ENCODE measurements around the gene CYP2C8.
"Not testable (repeated sequence)": the region's sequence is repeated elsewhere in the genome, so short reads cannot be mapped to it uniquely, and the experiment has no call there.

Gene CYP2C8

DNA sequence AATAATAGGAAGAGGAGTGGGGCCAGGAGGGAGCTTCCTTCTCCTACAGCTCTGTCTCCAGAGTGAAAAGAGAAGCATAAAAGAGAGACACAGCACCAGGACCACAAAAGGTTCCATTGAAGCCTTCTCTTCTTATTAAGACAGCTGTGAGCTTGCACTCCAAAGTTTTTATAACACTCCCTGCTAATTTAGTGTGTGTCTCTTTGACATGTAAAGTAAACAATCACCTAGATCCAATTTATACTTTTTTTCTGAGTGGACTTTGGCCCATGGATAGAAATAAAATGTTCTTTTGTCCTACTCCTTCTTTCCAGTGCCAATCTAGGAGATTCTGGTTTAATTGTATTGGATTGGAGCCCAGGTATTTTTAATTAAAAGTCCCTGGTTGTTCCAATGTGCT is at the start of gene CYP2C8:
TSS of gene CYP2C8 (minus strand) at position 212 of the 400 bp plus-strand sequence. CDS start at position 117, 95 bp downstream.
- no peak for DNase-seq

GRCh38 chr10:95116869-95117269 is 47.6 kb upstream of the CYP2C8 start:
- no peak for DNase-seq

DNA sequence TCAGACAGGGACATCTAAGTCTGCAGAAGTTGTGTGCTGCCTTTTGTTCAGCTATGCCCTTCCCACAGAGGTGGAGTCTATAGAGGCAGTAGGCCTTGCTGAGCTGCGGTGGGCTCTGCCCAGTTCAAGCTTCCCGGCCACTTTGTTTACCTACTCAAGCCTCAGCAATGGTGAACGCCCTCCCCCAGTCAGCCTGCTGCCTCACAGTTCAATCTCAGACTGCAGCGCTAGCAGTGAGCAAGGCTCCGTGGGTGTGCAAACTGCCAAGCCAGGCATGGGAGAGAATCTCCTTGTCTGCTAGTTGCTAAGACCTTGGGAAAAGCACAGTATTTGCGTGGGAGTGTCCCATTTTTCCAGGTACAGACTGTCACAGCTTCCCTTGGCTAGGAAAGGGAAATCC is 41.5 kb upstream of the CYP2C8 start:
- not testable (repeated sequence) for DNase-seq

GRCh38 chr10:95097805-95098204 is 28.5 kb upstream of the CYP2C8 start:
- DNase-seq: no peak

- DNase-seq: no peak
Observed at GRCh38 chr10:95096143-95096542, 26.8 kb upstream of the CYP2C8 start.

GRCh38 chr10:95079626-95080025 is 10.3 kb upstream of the CYP2C8 start:
- DNase-seq: not testable (repeated sequence)

- no peak for DNase-seq
Observed at GRCh38 chr10:95077556-95077955, 8.3 kb upstream of the CYP2C8 start.

- no peak for DNase-seq
Observed at GRCh38 chr10:95071107-95071660, 1.9 kb upstream of the CYP2C8 start.

DNA sequence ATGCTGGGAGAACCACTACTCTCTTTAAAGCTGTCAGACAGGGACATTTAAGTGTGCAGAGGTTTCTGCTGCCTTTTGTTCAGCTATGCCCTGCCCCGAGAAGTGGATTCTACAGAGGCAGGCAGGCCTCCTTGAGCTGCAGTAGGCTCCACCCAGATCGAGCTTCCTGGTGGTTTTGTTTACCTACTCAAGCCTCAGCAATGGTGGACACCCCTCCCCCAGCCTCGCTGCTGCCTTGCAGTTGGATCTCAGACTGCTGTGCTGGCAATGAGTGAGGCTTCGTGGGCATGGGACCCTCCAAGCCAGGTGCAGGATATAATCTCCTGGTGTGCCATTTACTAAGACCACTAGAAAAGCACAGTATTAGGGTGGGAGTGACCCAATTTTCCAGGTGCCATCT is 5.2 kb downstream of the CYP2C8 start:
- DNase-seq: not testable (repeated sequence)

DNA sequence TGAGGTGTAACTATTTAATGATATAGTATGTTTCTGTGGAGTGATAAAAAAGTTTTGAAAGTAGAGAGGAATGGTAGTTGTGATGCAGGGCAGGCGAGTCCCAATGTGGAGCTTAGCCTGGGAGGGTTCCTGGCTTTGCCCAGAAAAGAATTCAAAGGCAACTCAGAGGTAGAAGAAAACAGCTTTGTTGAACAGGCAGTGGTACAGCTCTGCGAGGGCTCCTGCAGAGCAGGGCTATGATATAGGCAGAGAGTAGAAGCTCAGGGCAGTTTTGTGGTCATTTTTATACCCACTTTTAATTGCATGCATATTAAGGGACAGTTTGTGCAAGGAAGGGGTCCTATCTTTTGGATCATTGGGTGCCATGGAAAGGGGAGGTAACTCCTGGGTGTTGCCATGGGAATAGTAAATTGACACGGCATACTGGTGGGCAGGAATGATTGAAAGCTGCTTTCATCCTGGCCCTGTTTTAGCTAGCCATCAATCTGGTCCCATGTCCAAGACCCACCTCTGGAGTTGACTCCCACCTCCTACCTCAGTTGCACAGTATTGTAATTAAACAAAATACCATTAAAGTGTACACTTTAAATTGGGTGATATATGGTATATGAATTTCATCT is 12.4 kb downstream of the CYP2C8 start:
- DNase-seq: no peak

- DNase-seq: no peak
Observed at GRCh38 chr10:95049919-95050318, 19.4 kb downstream of the CYP2C8 start.

DNA sequence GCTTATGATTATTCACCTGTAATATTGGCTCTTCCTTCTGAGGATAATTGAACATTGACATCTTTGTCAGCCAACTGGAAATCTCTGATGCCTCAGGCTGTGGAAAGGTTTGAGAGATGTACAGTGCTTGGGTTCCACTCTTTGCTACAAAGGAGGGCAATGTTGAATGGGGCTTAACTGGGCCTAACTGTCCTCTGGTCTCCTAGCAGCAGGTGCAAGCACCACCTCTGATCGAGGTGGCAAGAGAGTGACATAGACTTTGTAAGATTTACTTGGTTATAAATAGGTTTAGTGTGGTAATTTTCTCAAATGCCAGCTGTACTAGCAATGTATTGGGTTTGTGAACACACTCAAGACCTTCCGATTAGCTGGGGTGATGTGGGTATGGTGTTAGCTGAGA is 21.1 kb downstream of the CYP2C8 start:
- DNase-seq: no peak

- DNase-seq: no peak
Observed at GRCh38 chr10:95039281-95039680, 30.0 kb downstream of the CYP2C8 start.

DNA sequence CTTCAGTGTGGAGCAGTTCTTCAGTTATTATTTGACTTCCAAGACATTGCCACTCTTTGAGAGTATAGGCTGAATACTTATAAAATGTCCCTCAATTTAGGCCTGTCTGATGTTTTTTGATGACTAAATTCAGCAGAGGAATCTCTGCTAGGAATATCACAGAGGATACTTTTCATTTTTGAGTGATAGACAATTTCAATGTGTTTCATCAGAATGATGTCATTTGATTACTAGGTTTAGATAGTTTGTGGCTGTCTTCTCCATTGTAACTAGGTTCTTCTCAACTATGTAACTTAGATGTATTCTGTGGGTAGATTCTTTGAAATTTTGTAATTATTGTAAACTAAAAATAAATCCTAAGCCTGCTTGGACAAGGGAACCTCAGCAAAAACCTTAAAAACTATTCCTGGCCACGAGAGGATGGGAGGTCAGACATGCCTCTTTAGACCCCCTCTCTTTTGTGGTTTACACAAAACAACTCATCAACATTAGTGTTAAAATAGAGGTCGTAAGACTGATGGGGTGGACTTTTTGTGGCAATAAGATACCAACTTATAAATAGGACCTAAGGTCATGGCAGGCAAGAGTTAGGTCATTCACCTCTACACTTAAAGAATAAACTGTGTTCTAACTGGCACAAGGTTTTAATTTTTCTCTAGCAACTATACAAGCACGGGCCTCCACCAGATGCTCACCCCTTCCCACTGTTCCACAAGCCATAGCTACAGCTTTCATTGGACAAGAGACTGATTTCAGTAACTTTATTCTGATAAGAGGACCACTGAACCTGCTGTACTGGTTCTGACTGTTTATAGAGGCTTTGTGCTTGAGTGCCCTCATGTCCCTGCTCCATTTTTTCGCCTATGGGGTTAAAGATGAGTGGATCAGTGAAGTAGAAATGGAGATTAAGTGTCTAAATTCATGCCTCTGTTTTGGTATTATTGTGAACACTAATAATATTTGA is 33.7 kb downstream of the CYP2C8 start:
- DNase-seq: no peak

GRCh38 chr10:95034401-95034800 is 34.9 kb downstream of the CYP2C8 start:
- no peak for DNase-seq

DNA sequence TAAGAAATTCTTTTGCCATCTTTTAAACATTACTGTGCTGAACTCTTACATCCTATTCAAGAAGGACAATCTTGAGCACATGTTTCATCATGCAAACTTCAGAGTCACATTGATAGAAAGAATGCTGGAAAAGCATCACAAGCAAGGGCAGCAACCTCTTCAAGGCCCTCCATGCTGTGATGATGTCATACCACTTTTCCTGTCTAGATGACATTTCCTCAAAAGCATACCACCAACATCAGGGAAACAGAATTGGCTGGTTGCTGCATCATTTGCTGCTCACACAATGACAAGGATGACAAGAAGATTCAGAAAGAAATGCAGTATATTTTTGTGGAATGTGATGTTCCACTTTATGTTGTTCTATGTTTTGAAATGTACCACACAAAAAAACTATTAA is 37.6 kb downstream of the CYP2C8 start:
- DNase-seq: no peak

GRCh38 chr10:95026461-95026860 is 42.8 kb downstream of the CYP2C8 start:
- DNase-seq: no peak

DNA sequence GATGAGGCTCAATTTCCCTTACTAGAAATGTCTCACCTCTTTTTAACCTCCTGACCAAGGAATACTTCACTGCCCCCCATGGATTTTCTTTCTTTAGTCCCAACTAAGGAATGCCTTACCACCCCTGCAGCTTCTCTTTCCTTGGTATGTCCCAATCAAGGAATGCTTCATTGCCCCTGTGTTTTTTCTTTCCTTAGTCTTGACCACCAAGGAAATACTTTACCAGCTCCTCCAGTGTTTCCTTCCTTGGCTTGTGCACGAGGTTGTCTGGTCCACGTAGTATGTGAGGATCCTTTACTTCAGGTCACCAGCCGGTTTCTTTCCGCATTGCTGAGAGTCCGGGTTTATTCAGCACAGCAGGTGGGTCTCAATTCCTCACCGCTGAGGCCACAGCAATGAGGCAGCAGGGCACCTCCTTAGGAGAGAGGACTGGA is 71.5 kb downstream of the CYP2C8 start:
- DNase-seq: no peak

GRCh38 chr10:94992811-94993210 is 76.5 kb downstream of the CYP2C8 start:
- DNase-seq: no peak

DNA sequence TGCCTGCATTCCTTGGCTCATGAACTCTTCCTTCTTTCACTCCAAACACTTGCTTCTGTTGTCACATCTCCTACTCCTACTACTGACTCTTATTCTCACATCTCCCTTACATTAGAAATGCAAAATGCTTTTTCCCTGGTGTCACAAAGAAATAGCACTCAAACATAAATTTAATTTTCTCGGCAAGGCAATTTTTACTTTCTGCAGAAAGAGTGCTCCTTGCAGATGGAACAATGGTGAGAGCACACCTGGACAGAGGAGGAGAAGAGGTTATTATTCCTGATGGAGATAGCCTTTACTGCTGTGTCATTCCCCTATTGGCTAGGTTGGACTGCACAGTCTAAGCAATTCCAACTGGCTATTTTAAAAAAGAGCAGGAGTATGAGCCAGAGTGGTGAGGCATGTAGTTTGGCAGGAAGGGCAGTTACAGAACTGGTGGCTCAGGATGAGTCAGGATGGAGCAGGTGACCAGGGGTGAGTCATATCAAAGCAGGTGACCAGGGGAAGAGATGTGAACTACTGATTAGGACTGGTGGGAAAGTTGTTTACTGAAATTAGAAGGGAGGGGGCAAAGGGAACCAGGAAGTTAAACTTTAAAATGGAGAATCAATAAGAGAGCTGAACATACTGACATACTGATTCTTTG is 77.9 kb downstream of the CYP2C8 start:
- no peak for DNase-seq

- no peak for DNase-seq
Observed at GRCh38 chr10:94989192-94989591, 80.1 kb downstream of the CYP2C8 start.

Measured in CD4-positive, alpha-beta T cell treated with Interleukin-12 subunit alpha and Interleukin-12 subunit beta, for 1 hour (primary cell).